ENCODE results near the gene KLHDC2.
"Not testable (repeated sequence)": the region's sequence is repeated elsewhere in the genome, so short reads cannot be mapped to it uniquely, and the experiment has no call there.

The KLHDC2 gene

GRCh38 chr14:49770212-49770817, 2.4 kb downstream of the KLHDC2 start (continued):
- TF ChIP-seq ZNF174 (tag by site-specific recombination; IDR thresholded peaks at IDR 0.05) = no peak
- TF ChIP-seq ZSCAN30 (tag by site-specific recombination; IDR thresholded peaks at IDR 0.05) = no peak
- peak; percentile 76 for TF ChIP-seq PRDM6 (tag by site-specific recombination; IDR thresholded peaks at IDR 0.05)
- no peak for TF ChIP-seq ZNF501 (tag by site-specific recombination; IDR thresholded peaks at IDR 0.05)
- TF ChIP-seq ZXDB (tag by site-specific recombination; IDR thresholded peaks at IDR 0.05) = no peak
- TF ChIP-seq ZNF514 (tag by site-specific recombination; IDR thresholded peaks at IDR 0.05) = no peak
- no peak for TF ChIP-seq BCL11A (tag by site-specific recombination; IDR thresholded peaks at IDR 0.05; ENCODE audit: low read depth)
- no peak for TF ChIP-seq ZBTB10 (tag by site-specific recombination; IDR thresholded peaks at IDR 0.05)
- TF ChIP-seq ZNF248 (tag by site-specific recombination; IDR thresholded peaks at IDR 0.05) = no peak
- TF ChIP-seq ZSCAN23 (tag by site-specific recombination; IDR thresholded peaks at IDR 0.05) = no peak
- TF ChIP-seq GLI4 (tag by site-specific recombination; IDR thresholded peaks at IDR 0.05) = no peak
- no peak for TF ChIP-seq YY1 (tag by site-specific recombination; IDR thresholded peaks at IDR 0.05)

GRCh38 chr14:49771691-49772090, 3.7 kb downstream of the KLHDC2 start:
- H3K9me3 ChIP-seq (ENCODE audit: control insufficient read depth, insufficient read depth, low read depth, low read length); H3K27ac ChIP-seq (ENCODE audit: extremely low read depth, low read depth, low read length); H3K4me3 ChIP-seq (ENCODE audit: low read depth, low read length): not testable (repeated sequence)
- Histone ChIP-seq H3K36me3 (ENCODE audit: control insufficient read depth in 2 of 2, insufficient read depth in 1 of 2, low read length in 2 of 2) (peaks cover 26 to 28% of the 10 kb centered on the region in 2 experiments), H3K4me1 (ENCODE audit: control insufficient read depth, insufficient read depth, low read length) (peaks cover 18% of the 10 kb centered on the region)
- POLR2A ChIA-PET = interaction anchor here (0.9 kb wide), 1 partner anchor 151 kb away, joined by 3 read pairs; no protein-coding TSS in a partner anchor
- CTCF ChIA-PET = interaction anchor here (4.0 kb wide), 1 partner anchor 137 kb away, joined by 16 read pairs; the partner anchor contains the start of gene DNAAF2

GRCh38 chr14:49774106-49774505, 6.2 kb downstream of the KLHDC2 start:
- TF ChIP-seq PRDM10 (tag by site-specific recombination; IDR thresholded peaks at IDR 0.05) (peak; percentile 48), ZNF621 (tag by site-specific recombination; IDR thresholded peaks at IDR 0.05) (no peak)
- CTCF ChIA-PET = no interaction called here
- no peak overlapping the region for H3K27ac ChIP-seq (ENCODE audit: extremely low read depth, low read depth, low read length)
- H3K4me3 ChIP-seq (ENCODE audit: low read depth, low read length) = no peak overlapping the region
- peaks cover 43 to 48% of the 10 kb centered on the region in 2 experiments for H3K36me3 ChIP-seq (ENCODE audit: control insufficient read depth in 2 of 2, insufficient read depth in 1 of 2, low read length in 2 of 2)
- H3K4me1 ChIP-seq (ENCODE audit: control insufficient read depth, insufficient read depth, low read length) = peaks cover 15% of the 10 kb centered on the region
- H3K9me3 ChIP-seq (ENCODE audit: control insufficient read depth, insufficient read depth, low read depth, low read length) = no peaks in the 10 kb centered on the region
- POLR2A ChIA-PET = no interaction called here
